K562 (cell line): ENCODE data around the gene PITX1. TPM values are rescaled to one million over a fixed set of nuclear protein-coding genes. Genes with fewer than 3 reads are reported as not detected.
"Not testable (repeated sequence)": the region's sequence is repeated elsewhere in the genome, so short reads cannot be mapped to it uniquely, and the experiment has no call there.

Source experiments
- ATAC-seq: fragments of 200-7000 bp; cut with Tn5 transposase; 3 replicates; pipeline ENCODE4 v1.9.1; 2020; ENCODE audit warnings: moderate library complexity
- BruUV-seq: library from RNA; stranded (reverse); fragments of 400-500 nt; replicated peaks from 2 replicates; lab custom pipeline; 2021; lab: Mats Ljungman, UMichigan
- CTCF ChIA-PET: fragments of 300-600 bp; formaldehyde crosslinking; extraction: SDS; loops from one replicate; lab custom pipeline; 2021; ENCODE audit warnings: low intra/inter-chr PET ratio; lab: Yijun Ruan, JAX
- POLR2A ChIA-PET: fragments of 300-600, 350-650 bp; sonication (Branson Sonifier 250); formaldehyde crosslinking; extraction: SDS; loops from one replicate; lab custom pipeline; 2021; ENCODE audit warnings: antibody characterized with exemption, inconsistent platforms; lab: Yijun Ruan, JAX
- DNase-seq, 4 experiments: peaks; one replicate each; pipeline versions ENCODE4 v3.0.0 to v3.0.0-alpha.2; 2011 to 2018; ENCODE audit warnings: low spot score in 3 of 4, mixed read lengths in 3 of 4; ENCODE audit errors: extremely low read depth in 1 of 4
- FAIRE-seq: peaks from 2 replicates; lab custom pipeline; 2011; peaks lifted over from hg19 to GRCh38; lab: Jason Lieb, UNC
- H2AFZ ChIP-seq: 2 replicates; pipeline ENCODE4 v1.6.0; 2011; ENCODE audit warnings: low read depth, low read length, control low read depth, inconsistent platforms
- H3K27ac ChIP-seq: fragments of 200-600 bp; 3 replicates; pipeline ENCODE4 v1.8.0; 2011; ENCODE audit warnings: low read depth, mild to moderate bottlenecking, control low read depth, inconsistent platforms, low read length, moderate library complexity, mixed read lengths; ENCODE audit errors: extremely low read depth
- H3K27me3 ChIP-seq, 2 experiments: fragments of 300-600 bp in 1 of 2; 2 replicates in 1 of 2; 3 replicates in 1 of 2; pipeline versions ENCODE4 v1.6.0 to v1.8.0; 2011; ENCODE audit warnings: inconsistent platforms in 2 of 2, low read length in 2 of 2, mild to moderate bottlenecking in 1 of 2, mixed read lengths in 1 of 2, moderate library complexity in 1 of 2; ENCODE audit not compliant: control insufficient read depth in 2 of 2, insufficient read depth in 2 of 2
- H3K36me3 ChIP-seq: fragments of 300-600 bp; 3 replicates; pipeline ENCODE4 v1.8.0; 2011; ENCODE audit warnings: mild to moderate bottlenecking, low read length, inconsistent platforms; ENCODE audit not compliant: control insufficient read depth, insufficient read depth
- H3K4me1 ChIP-seq, 2 experiments: fragments of 200-600 bp in 1 of 2; replicated peaks in 1 of 2; 2 replicates in 1 of 2; 3 replicates in 1 of 2; pipeline versions ENCODE4 v1.5.1 to v1.8.0; 2011; ENCODE audit warnings: inconsistent platforms in 2 of 2, low read length in 2 of 2, mild to moderate bottlenecking in 1 of 2, mixed read lengths in 1 of 2, moderate library complexity in 1 of 2; ENCODE audit not compliant: control insufficient read depth in 2 of 2, insufficient read depth in 2 of 2
- H3K4me2 ChIP-seq: 2 replicates; pipeline ENCODE4 v1.6.1; 2011; ENCODE audit warnings: low read length, control low read depth, inconsistent platforms, mixed read lengths; ENCODE audit not compliant: insufficient read depth
- H3K4me3 ChIP-seq: fragments of 200-600 bp; sonication (generic), shearing (Covaris generic); 2 replicates; pipeline ENCODE4 v1.5.1; 2016; ENCODE audit warnings: control low read depth, inconsistent platforms
- H3K79me2 ChIP-seq: fragments of 200-600 bp; 3 replicates; pipeline ENCODE4 v1.8.0; 2011; ENCODE audit warnings: low read length, inconsistent platforms; ENCODE audit not compliant: control insufficient read depth, insufficient read depth
- H3K9ac ChIP-seq, 2 experiments: 2 replicates each; pipeline versions ENCODE4 v1.6.0 to v1.6.1; 2011; ENCODE audit warnings: low read depth in 2 of 2, low read length in 2 of 2, control low read depth in 1 of 2, inconsistent platforms in 1 of 2, mild to moderate bottlenecking in 1 of 2, mixed read lengths in 1 of 2; ENCODE audit not compliant: insufficient read depth in 1 of 2
- H3K9me1 ChIP-seq: one replicate; pipeline ENCODE4 v1.6.0; 2011; ENCODE audit warnings: inconsistent platforms, mild to moderate bottlenecking, low read length, moderate library complexity; ENCODE audit not compliant: control insufficient read depth, insufficient read depth
- H3K9me3 ChIP-seq: replicated peaks from 2 replicates; pipeline ENCODE4 v1.5.1; 2011; ENCODE audit warnings: low read depth, low read length, inconsistent platforms; ENCODE audit not compliant: control insufficient read depth, insufficient read depth
- H4K20me1 ChIP-seq: replicated peaks from 2 replicates; pipeline ENCODE4 v1.6.1; 2011; ENCODE audit warnings: low read length, inconsistent platforms, mixed read lengths; ENCODE audit not compliant: control insufficient read depth, insufficient read depth
- BCOR ChIP-seq: fragments of 450-650 bp; IDR thresholded peaks from 2 replicates; pipeline ENCODE4 v1.6.1; 2016
- KDM1A ChIP-seq, 2 experiments: fragments of 450-650 bp; IDR thresholded peaks; 2 replicates each; pipeline ENCODE4 v1.6.1; 2016; ENCODE audit warnings: mild to moderate bottlenecking in 2 of 2
- MEIS2 ChIP-seq: fragments of 450-650 bp; IDR thresholded peaks from 2 replicates; pipeline ENCODE4 v1.6.1; 2014; ENCODE audit warnings: mild to moderate bottlenecking; ENCODE audit not compliant: partially characterized antibody
- PHTF2 ChIP-seq: fragments of 250-450 bp; sonication (Bioruptor Pico); IDR thresholded peaks from 2 replicates; pipeline ENCODE4 v1.5.0; 2021; ENCODE audit warnings: mild to moderate bottlenecking
- PML ChIP-seq: IDR thresholded peaks from 2 replicates; pipeline ENCODE4 v1.6.1; 2012; ENCODE audit warnings: low read length, inconsistent platforms
- ZNF146 ChIP-seq: IDR thresholded peaks from one replicate; pipeline ENCODE4 v1.6.1; 2018; ENCODE audit warnings: missing compliant biosample characterization; ENCODE audit not compliant: unreplicated experiment
- WGBS: fragments of 100-300 bp; shearing (Covaris generic); methylation state at CpG from one replicate; pipeline ENCODE4 v1.1.6; 2016; ENCODE audit warnings: low coverage, mixed read lengths; ENCODE audit not compliant: insufficient coverage; ENCODE audit errors: missing lambda C conversion rate; 5-methylcytosine and 5-hydroxymethylcytosine counted together
- in situ Hi-C: fragments of 300-500 bp; cut with MboI; formaldehyde crosslinking; loops from 4 replicates; pipeline ENCODE4 v1.15.0; 2018; ENCODE audit warnings: inconsistent platforms, mixed read lengths
- intact Hi-C: fragments of 100-400 bp; cut with micrococcal nuclease; formaldehyde crosslinking; loops from 2 replicates; pipeline ENCODE4 v1.14.2; 2022
- polyA plus RNA-seq, 8 experiments: library from polyadenylated mRNA; depleted of rRNA in 4 of 8; stranded (reverse) in 5 of 8; unstranded in 3 of 8; fragments of >200 nt; fragmentation: Nextera tagmentation in 2 of 8; fragmentation: Illumina TruSeq in 1 of 8; extraction: Ambion mirVana in 2 of 8; extraction: Trizol in 1 of 8; gene quantifications; 2 replicates each; pipeline versions ENCODE4 v1.2.1 to v1.2.3, GENCODE V29; 2011 to 2014; ENCODE audit warnings: inconsistent platforms in 1 of 8, missing spikeins in 1 of 8
- total RNA-seq, 7 experiments: library from RNA; depleted of rRNA in 6 of 7; stranded (reverse); fragments of >200 nt in 6 of 7; fragmentation: Illumina TruSeq in 2 of 7; extraction: Trizol in 2 of 7; gene quantifications; 2 replicates each; pipeline versions ENCODE4 v1.2.1 to v1.2.3, GENCODE V29; 2011 to 2021; ENCODE audit warnings: low replicate concordance in 1 of 7
- TF ChIP-seq, protein P1 (sequence below), 2 experiments: fragments of 450-650 bp; IDR thresholded peaks; 2 replicates each; pipeline ENCODE4 v1.6.1; 2016

The PITX1 gene
- total and polyA plus RNA-seq, 9 of the 15 experiments (the other 6 are each of a cell fraction or from before 2014, with no cell fraction given): 0.13 to 88.2 (median 24.9) TPM

DNA sequence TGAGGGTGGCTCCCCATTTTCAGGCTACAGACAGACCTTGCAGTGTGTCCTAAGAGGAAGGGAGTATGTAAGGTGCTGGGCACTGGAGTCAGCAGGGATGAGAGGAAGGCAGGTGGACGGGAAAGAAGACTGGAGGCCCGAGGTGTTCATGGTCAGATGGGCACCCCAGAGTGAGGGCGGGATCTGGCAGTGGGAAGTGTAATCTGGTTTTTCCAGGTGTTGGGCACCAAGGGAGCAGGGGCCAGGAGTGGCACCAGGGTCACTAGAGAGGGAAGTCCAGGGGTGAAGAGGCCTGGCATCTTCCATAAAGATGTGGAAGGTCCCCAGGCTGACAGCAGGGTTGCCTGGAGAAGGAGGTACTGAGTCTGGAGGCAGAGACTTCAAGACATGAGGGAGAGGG is 29.7 kb downstream of the PITX1 start:
- ATAC-seq: no peak
- intact Hi-C loops: no loop called here
- no peak for TF ChIP-seq MEIS2
- no peak for TF ChIP-seq PHTF2 (CRISPR knock-in tag)
- TF ChIP-seq, protein P1, sequence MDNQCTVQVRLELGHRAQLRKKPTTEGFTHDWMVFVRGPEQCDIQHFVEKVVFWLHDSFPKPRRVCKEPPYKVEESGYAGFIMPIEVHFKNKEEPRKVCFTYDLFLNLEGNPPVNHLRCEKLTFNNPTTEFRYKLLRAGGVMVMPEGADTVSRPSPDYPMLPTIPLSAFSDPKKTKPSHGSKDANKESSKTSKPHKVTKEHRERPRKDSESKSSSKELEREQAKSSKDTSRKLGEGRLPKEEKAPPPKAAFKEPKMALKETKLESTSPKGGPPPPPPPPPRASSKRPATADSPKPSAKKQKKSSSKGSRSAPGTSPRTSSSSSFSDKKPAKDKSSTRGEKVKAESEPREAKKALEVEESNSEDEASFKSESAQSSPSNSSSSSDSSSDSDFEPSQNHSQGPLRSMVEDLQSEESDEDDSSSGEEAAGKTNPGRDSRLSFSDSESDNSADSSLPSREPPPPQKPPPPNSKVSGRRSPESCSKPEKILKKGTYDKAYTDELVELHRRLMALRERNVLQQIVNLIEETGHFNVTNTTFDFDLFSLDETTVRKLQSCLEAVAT (IDR thresholded peaks at IDR 0.05): no peak
- no peak for TF ChIP-seq PML
- no peaks in the 10 kb centered on the region for H3K4me1 ChIP-seq
- no TSS peak for BruUV-seq
- no peaks in the 10 kb centered on the region; the same call in 1 of the 2 replicates for H4K20me1 ChIP-seq
- no peak for DNase-seq
- H3K79me2 ChIP-seq: no peaks in the 10 kb centered on the region
- ChIA-PET CTCF (no interaction called here), POLR2A (no interaction called here)
- H3K9me3 ChIP-seq: no peaks in the 10 kb centered on the region
- no peak for FAIRE-seq
- H3K36me3 ChIP-seq: no peaks in the 10 kb centered on the region
- in situ Hi-C loops: no loop called here
- H3K9ac ChIP-seq: no peak overlapping the region
- H3K27ac ChIP-seq: no peak overlapping the region
- H3K9me1 ChIP-seq: no peaks in the 10 kb centered on the region
- no peaks in the 10 kb centered on the region for H3K27me3 ChIP-seq
- H2AFZ ChIP-seq: no peak overlapping the region
- 0% methylated on average over 2 of the region's 3 CpGs for WGBS
- no peak overlapping the region for H3K4me2 ChIP-seq
- no peak overlapping the region for H3K4me3 ChIP-seq

DNA sequence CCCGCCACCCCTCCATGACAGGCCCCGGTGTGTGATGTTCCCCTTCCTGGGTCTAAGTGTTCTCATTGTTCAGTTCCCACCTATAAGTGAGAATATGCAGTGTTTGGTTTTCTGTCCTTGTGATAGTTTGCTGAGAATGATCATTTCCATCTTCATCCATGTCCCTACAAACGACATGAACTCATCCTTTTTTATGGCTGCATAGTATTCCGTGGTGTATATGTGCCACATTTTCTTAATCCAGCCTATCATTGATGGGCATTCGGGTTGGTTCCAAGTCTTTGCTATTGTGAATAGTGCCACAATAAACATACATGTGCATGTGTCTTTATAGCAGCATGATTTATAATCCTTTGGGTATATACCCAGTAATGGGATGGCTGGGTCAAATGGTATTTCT is 36.0 kb downstream of the PITX1 start:
- intact Hi-C loops: not testable (repeated sequence)
- TF ChIP-seq BCOR (peak; percentile 59; the same call in 1 of the 2 replicates), ZNF146 (CRISPR knock-in tag) (peak; percentile 83), KDM1A (IDR thresholded peaks at IDR 0.05) (0 out of 4 replicates have a peak, but pooled peaks of 1 of the 2 experiments have one; percentile 27)
- TF ChIP-seq, all 486 proteins: peak for 3; not testable (repeated sequence) for 483
- DNase-seq, H4K20me1 ChIP-seq, POLR2A ChIA-PET, H3K4me2 ChIP-seq, ATAC-seq, H2AFZ ChIP-seq, H3K27me3 ChIP-seq, H3K79me2 ChIP-seq, H3K9me3 ChIP-seq, FAIRE-seq, H3K36me3 ChIP-seq, H3K4me1 ChIP-seq, BruUV-seq, H3K9me1 ChIP-seq, H3K9ac ChIP-seq, CTCF ChIA-PET, in situ Hi-C loops, H3K27ac ChIP-seq, H3K4me3 ChIP-seq: not testable (repeated sequence)
- WGBS: 54% methylated on average over 5 of the region's 5 CpGs
